Esophagus squamous epithelium (tissue), 5 donors: ENCODE measurements around the gene TMEM184C. TPM values are rescaled to one million over a fixed set of nuclear protein-coding genes. Genes with fewer than 3 reads are reported as not detected.

ENCODE experiments used
- DNase-seq: peaks from one replicate; lab custom pipeline; 2025; lab: John Stamatoyannopoulos, UW
- H3K27ac ChIP-seq, 4 donors: fragments of 200-600 bp; sonication (generic); one replicate each; pipeline ENCODE4 v1.5.1; 2016 to 2019; ENCODE audit warnings: mild to moderate bottlenecking in 1 of 4
- H3K27me3 ChIP-seq, 4 donors: fragments of 200-600 bp; sonication (generic); 1 replicate in 3 of 4; 2 replicates in 1 of 4; pipeline versions ENCODE4 v1.5.1 to v1.6.0; 2017 to 2021; ENCODE audit warnings: antibody characterized with exemption in 1 of 4
- H3K36me3 ChIP-seq, 3 donors: fragments of 200-600 bp; sonication (generic); one replicate each; pipeline ENCODE4 v1.5.1; 2016 to 2019
- H3K4me1 ChIP-seq, 3 donors: fragments of 200-600 bp; sonication (generic); one replicate each; pipeline ENCODE4 v1.5.1; 2017 to 2019
- H3K4me3 ChIP-seq, 4 donors: fragments of 200-600 bp; sonication (generic); 1 replicate in 3 of 4; 2 replicates in 1 of 4; pipeline ENCODE4 v1.5.1; 2016 to 2019; ENCODE audit warnings: mild to moderate bottlenecking in 2 of 4, moderate library complexity in 1 of 4
- H3K9me3 ChIP-seq, 3 donors: fragments of 200-600 bp; sonication (generic); one replicate each; pipeline ENCODE4 v1.5.1; 2016 to 2019
- CTCF ChIP-seq, 6 experiments: fragments of 450-650 bp in 4 of 6; fragments of 200-600 bp in 2 of 6; sonication (generic) in 2 of 6; IDR thresholded peaks; one replicate each; pipeline ENCODE4 v1.5.1; 2016 to 2019; ENCODE audit warnings: antibody characterized with exemption in 6 of 6, mild to moderate bottlenecking in 4 of 6, moderate library complexity in 4 of 6
- POLR2A ChIP-seq, 4 donors: fragments of 450-650 bp; IDR thresholded peaks; one replicate each; pipeline ENCODE4 v1.6.1; 2017; ENCODE audit warnings: antibody characterized with exemption in 4 of 4, mild to moderate bottlenecking in 4 of 4, moderate library complexity in 3 of 4
- WGBS, 2 donors: methylation state at CpG; one replicate each; pipeline ENCODE4 v1.1.5; 2018; 5-methylcytosine and 5-hydroxymethylcytosine counted together
- intact Hi-C: fragments of 100-400 bp; cut with DNase I; formaldehyde crosslinking; loops from one replicate; pipeline ENCODE4 v1.15.0; 2022
- total RNA-seq, 4 donors: library from RNA; depleted of rRNA; stranded (reverse); fragments of >200 nt; gene quantifications; one replicate each; pipeline ENCODE4 v1.1.0, GENCODE V29; 2016
- donor health status: DM: yes; HTN: yes; CAD: no.

Gene TMEM184C
- total RNA-seq, 4 donors from 2014 or later = 16.0 to 29.0 (median 21.6) TPM

GRCh38 chr4:147643616-147644015, 26.4 kb downstream of the TMEM184C start:
- Histone ChIP-seq H3K27ac (no peak overlapping the region), H3K27me3 (no peaks in the 10 kb centered on the region), H3K36me3 (peaks cover 0 to 46% (median 0%) of the 10 kb centered on the region in 3 donors), H3K9me3 (no peaks in the 10 kb centered on the region), H3K4me3 (no peak overlapping the region), H3K4me1 (peaks cover 0 to 4% (median 0%) of the 10 kb centered on the region in 3 donors)
- TF ChIP-seq POLR2A (IDR thresholded peaks at IDR 0.05) = no peak
- no peak for TF ChIP-seq CTCF (IDR thresholded peaks at IDR 0.05)
- intact Hi-C loops = no loop called here
- WGBS, 2 donors = 100% methylated on average over 1 of the region's 1 CpG
- no peak for DNase-seq

DNA sequence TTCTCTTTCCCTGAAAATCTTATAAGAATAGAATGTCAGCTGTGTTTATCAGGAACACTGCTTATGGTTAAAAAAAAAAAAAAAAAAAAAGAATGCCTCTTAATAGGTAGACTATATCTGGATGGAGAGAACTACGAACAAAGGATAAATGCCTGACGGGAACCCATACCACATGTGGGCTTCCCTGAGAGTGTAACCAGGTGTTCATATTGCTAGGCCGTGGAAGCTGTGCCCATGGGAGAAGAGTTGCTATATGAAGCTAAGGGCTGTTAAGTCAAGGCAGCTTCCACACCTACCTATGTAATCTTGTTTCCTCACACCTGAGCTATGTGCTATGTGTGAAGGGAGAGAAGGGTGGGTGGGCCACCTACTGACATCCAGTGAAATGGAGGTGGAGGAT, 27.3 kb downstream of the TMEM184C start:
- TF ChIP-seq POLR2A (IDR thresholded peaks at IDR 0.05) = no peak
- TF ChIP-seq CTCF (IDR thresholded peaks at IDR 0.05) = no peak
- no peak for DNase-seq
- H3K27ac ChIP-seq = no peak overlapping the region
- H3K4me3 ChIP-seq = no peak overlapping the region
- H3K4me1 ChIP-seq = peaks cover 0 to 1% (median 0%) of the 10 kb centered on the region in 3 donors
- peaks cover 0 to 47% (median 0%) of the 10 kb centered on the region in 3 donors for H3K36me3 ChIP-seq
- H3K27me3 ChIP-seq = no peaks in the 10 kb centered on the region
- intact Hi-C loops = no loop called here
- WGBS, 2 donors = 92 to 96% methylated on average over 3 of the region's 3 CpGs
- no peaks in the 10 kb centered on the region for H3K9me3 ChIP-seq

- H3K27ac ChIP-seq = no peak overlapping the region
- no peaks in the 10 kb centered on the region for H3K9me3 ChIP-seq
- intact Hi-C loops = no loop called here
- no peaks in the 10 kb centered on the region for H3K4me1 ChIP-seq
- H3K27me3 ChIP-seq = no peaks in the 10 kb centered on the region
- no peak overlapping the region for H3K4me3 ChIP-seq
- no peak for TF ChIP-seq POLR2A (IDR thresholded peaks at IDR 0.05)
- no peak for TF ChIP-seq CTCF (IDR thresholded peaks at IDR 0.05)
- no peak for DNase-seq
- H3K36me3 ChIP-seq = peaks cover 0 to 48% (median 0%) of the 10 kb centered on the region in 3 donors
These were observed 27.9 kb downstream of the TMEM184C start for GRCh38 chr4:147645099-147645498.

GRCh38 chr4:147648656-147649055, 31.5 kb downstream of the TMEM184C start:
- intact Hi-C loops = no loop called here
- H3K9me3 ChIP-seq = no peaks in the 10 kb centered on the region
- H3K27me3 ChIP-seq = no peaks in the 10 kb centered on the region
- H3K27ac ChIP-seq = no peak overlapping the region
- no peaks in the 10 kb centered on the region for H3K4me1 ChIP-seq
- DNase-seq = no peak
- H3K36me3 ChIP-seq = peaks cover 0 to 43% (median 0%) of the 10 kb centered on the region in 3 donors
- TF ChIP-seq POLR2A (IDR thresholded peaks at IDR 0.05) = no peak
- TF ChIP-seq CTCF (IDR thresholded peaks at IDR 0.05) = no peak
- H3K4me3 ChIP-seq = no peak overlapping the region

DNA sequence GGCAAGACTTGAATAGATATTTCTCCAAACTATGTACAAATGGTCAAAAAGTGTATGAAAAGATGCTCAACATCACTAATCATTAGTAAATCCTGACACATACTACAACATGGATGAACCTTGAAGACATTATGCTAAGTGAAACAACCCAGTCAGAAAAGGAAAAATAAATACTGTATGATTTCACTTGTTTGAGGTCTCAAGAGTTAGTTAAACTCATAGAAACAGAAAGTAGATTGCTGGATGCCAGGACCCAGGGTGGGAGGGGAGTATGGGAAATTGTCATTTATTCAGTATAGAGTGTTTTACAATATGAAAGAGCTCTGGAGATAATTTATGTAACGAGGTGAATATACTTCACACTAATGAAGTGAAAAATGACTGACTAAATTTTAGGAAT, 34.4 kb downstream of the TMEM184C start:
- 88 to 100% methylated on average over 1 of the region's 1 CpG for WGBS, 2 donors

More for the DNA sequence above, 34.4 kb downstream of the TMEM184C start:
- Histone ChIP-seq H3K9me3 (no peaks in the 10 kb centered on the region), H3K36me3 (peaks cover 0 to 72% (median 5%) of the 10 kb centered on the region in 3 donors), H3K4me1 (no peaks in the 10 kb centered on the region), H3K27me3 (no peaks in the 10 kb centered on the region), H3K27ac (no peak overlapping the region), H3K4me3 (no peak overlapping the region)
- TF ChIP-seq CTCF (IDR thresholded peaks at IDR 0.05) (no peak), POLR2A (IDR thresholded peaks at IDR 0.05) (no peak)
- no peak for DNase-seq
- intact Hi-C loops = no loop called here
